Osteoblast (primary cell): Measurements from ENCODE around the gene KRTAP5-7. TPM values are rescaled to one million over a fixed set of nuclear protein-coding genes. Genes with fewer than 3 reads are reported as not detected.

Source experiments
- DNase-seq: peaks from one replicate; pipeline ENCODE4 v3.0.0; 2011; ENCODE audit warnings: low spot score, mixed read lengths; ENCODE audit not compliant: insufficient read length; ENCODE audit errors: missing footprints
- H2AFZ ChIP-seq: 2 replicates; pipeline ENCODE4 v1.6.0; 2011; ENCODE audit warnings: mild to moderate bottlenecking, low read length
- H3K27ac ChIP-seq: 2 replicates; pipeline ENCODE4 v1.5.1; 2011; ENCODE audit warnings: mild to moderate bottlenecking, low read depth, low read length, moderate library complexity
- H3K27me3 ChIP-seq: 2 replicates; pipeline ENCODE4 v1.6.0; 2012; ENCODE audit warnings: mild to moderate bottlenecking, control low read depth, inconsistent platforms, low read length, moderate library complexity; ENCODE audit not compliant: insufficient read depth
- H3K36me3 ChIP-seq: 2 replicates; pipeline ENCODE4 v1.5.1; 2011; ENCODE audit warnings: mild to moderate bottlenecking, low read length, control low read depth, moderate library complexity; ENCODE audit not compliant: insufficient read depth
- H3K4me1 ChIP-seq: 2 replicates; pipeline ENCODE4 v1.5.1; 2011; ENCODE audit warnings: mild to moderate bottlenecking, low read length, control low read depth, moderate library complexity; ENCODE audit not compliant: insufficient read depth
- H3K4me2 ChIP-seq: 2 replicates; pipeline ENCODE4 v1.6.0; 2011; ENCODE audit warnings: mild to moderate bottlenecking, low read length; ENCODE audit not compliant: insufficient read depth
- H3K4me3 ChIP-seq: fragments of 200-600 bp; sonication (generic); 3 replicates; pipeline ENCODE4 v1.5.1; 2012; ENCODE audit warnings: mild to moderate bottlenecking, low read length, inconsistent platforms; ENCODE audit not compliant: insufficient read depth
- H3K79me2 ChIP-seq: 2 replicates; pipeline ENCODE4 v1.6.0; 2012; ENCODE audit warnings: mild to moderate bottlenecking, low read length, control low read depth, inconsistent platforms; ENCODE audit not compliant: insufficient read depth
- H3K9me3 ChIP-seq: 2 replicates; pipeline ENCODE4 v1.5.1; 2011; ENCODE audit warnings: low read depth, low read length, control low read depth
- H4K20me1 ChIP-seq: 2 replicates; pipeline ENCODE4 v1.6.0; 2012; ENCODE audit warnings: mild to moderate bottlenecking, low read length, control low read depth; ENCODE audit not compliant: insufficient read depth
- total RNA-seq: library from RNA; depleted of rRNA; stranded (reverse); fragments of >200 nt; gene quantifications from 2 replicates; pipeline ENCODE4 v1.2.3, GENCODE V29; 2012
- TF ChIP-seq, protein P1 (sequence below): IDR thresholded peaks from 2 replicates; pipeline ENCODE4 v1.5.1; 2011; ENCODE audit warnings: mild to moderate bottlenecking, low read depth, low read length, moderate library complexity; ENCODE audit errors: extremely low read depth

KRTAP5-7 gene
- total RNA-seq, 1 donor: 0.36 TPM

DNA sequence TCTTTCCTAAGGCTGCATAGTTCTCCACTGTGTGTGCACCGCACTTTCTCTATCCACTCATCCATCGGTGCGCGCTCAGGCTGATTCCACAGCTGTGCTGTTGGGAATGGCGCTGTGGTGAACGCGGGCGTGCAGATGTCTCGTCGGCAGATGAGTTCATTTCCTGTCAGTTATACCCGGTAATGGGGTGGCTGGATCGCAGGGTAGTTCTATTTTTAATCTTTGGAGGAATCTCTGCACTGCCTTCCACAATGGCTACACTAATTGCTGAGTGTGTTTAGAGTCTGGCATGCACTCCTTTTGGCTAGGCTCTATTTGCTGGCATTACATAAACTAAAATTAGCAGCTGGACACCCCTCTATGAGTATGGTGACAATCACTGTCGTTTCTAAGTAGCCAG, 27.9 kb upstream of the KRTAP5-7 start:
- Histone ChIP-seq H3K27me3 (no peaks in the 10 kb centered on the region), H3K36me3 (peaks cover 27% of the 10 kb centered on the region), H2AFZ (no peak overlapping the region), H4K20me1 (no peaks in the 10 kb centered on the region), H3K27ac (no peak overlapping the region), H3K4me3 (no peak overlapping the region), H3K79me2 (no peaks in the 10 kb centered on the region), H3K4me1 (no peaks in the 10 kb centered on the region), H3K9me3 (no peaks in the 10 kb centered on the region), H3K4me2 (no peak overlapping the region)
- DNase-seq: no peak
- TF ChIP-seq, protein P1, sequence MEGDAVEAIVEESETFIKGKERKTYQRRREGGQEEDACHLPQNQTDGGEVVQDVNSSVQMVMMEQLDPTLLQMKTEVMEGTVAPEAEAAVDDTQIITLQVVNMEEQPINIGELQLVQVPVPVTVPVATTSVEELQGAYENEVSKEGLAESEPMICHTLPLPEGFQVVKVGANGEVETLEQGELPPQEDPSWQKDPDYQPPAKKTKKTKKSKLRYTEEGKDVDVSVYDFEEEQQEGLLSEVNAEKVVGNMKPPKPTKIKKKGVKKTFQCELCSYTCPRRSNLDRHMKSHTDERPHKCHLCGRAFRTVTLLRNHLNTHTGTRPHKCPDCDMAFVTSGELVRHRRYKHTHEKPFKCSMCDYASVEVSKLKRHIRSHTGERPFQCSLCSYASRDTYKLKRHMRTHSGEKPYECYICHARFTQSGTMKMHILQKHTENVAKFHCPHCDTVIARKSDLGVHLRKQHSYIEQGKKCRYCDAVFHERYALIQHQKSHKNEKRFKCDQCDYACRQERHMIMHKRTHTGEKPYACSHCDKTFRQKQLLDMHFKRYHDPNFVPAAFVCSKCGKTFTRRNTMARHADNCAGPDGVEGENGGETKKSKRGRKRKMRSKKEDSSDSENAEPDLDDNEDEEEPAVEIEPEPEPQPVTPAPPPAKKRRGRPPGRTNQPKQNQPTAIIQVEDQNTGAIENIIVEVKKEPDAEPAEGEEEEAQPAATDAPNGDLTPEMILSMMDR: no peak

DNA sequence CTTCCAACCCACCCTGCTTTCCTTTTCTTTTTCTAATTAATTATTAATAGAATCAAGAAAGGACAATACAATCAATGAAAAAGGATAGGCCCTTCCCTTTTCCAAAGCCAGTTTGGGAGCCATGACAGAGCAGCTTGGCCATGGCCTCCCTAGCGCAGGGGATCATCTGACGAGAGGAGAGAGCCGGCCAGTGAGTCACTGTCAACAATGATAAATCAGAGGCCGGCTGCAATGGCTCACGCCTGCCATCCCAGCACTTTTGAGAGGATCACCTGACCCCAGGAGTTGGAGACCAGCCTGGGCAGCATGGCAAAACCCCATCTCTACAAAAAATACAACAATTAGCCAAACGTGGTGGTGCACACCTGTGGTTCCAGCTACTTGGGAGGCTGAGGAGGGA, 27.5 kb upstream of the KRTAP5-7 start:
- H3K4me3 ChIP-seq: no peak overlapping the region
- H3K9me3 ChIP-seq: no peaks in the 10 kb centered on the region
- no peaks in the 10 kb centered on the region for H3K79me2 ChIP-seq
- H3K27ac ChIP-seq: no peak overlapping the region
- no peak overlapping the region for H2AFZ ChIP-seq
- no peaks in the 10 kb centered on the region for H4K20me1 ChIP-seq
- TF ChIP-seq, protein P1: no peak
- DNase-seq: no peak
- H3K4me1 ChIP-seq: no peaks in the 10 kb centered on the region
- H3K4me2 ChIP-seq: no peak overlapping the region
- H3K36me3 ChIP-seq: peaks cover 24% of the 10 kb centered on the region
- H3K27me3 ChIP-seq: no peaks in the 10 kb centered on the region

DNA sequence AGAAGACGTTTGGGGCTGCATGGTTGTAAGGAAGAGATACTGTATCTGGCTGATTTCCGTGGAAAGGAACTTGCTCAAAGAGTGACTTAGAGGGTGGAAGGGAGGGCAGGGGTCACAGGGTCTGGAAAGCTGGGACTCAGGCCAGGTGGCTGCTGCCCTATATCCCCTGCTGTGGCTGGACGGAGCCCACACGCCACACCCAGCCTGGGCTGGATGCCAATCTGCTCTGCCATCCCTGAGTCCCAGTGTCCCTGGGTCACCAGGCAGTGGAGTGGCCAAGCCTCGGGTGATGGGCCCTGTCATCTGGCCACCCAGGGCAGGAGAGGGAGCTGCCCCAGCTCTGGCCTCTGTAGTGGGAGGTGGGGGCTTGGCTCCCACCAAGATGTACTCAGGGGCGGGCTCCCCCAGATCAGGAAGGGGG, 26.5 kb upstream of the KRTAP5-7 start:
- no peak for DNase-seq
- Histone ChIP-seq H3K79me2 (no peaks in the 10 kb centered on the region), H2AFZ (no peak overlapping the region), H3K36me3 (peaks cover 24% of the 10 kb centered on the region), H4K20me1 (no peaks in the 10 kb centered on the region), H3K27ac (no peak overlapping the region), H3K4me2 (no peak overlapping the region), H3K4me1 (no peaks in the 10 kb centered on the region), H3K27me3 (no peaks in the 10 kb centered on the region), H3K9me3 (no peaks in the 10 kb centered on the region), H3K4me3 (no peak overlapping the region)
- TF ChIP-seq, protein P1: no peak

DNA sequence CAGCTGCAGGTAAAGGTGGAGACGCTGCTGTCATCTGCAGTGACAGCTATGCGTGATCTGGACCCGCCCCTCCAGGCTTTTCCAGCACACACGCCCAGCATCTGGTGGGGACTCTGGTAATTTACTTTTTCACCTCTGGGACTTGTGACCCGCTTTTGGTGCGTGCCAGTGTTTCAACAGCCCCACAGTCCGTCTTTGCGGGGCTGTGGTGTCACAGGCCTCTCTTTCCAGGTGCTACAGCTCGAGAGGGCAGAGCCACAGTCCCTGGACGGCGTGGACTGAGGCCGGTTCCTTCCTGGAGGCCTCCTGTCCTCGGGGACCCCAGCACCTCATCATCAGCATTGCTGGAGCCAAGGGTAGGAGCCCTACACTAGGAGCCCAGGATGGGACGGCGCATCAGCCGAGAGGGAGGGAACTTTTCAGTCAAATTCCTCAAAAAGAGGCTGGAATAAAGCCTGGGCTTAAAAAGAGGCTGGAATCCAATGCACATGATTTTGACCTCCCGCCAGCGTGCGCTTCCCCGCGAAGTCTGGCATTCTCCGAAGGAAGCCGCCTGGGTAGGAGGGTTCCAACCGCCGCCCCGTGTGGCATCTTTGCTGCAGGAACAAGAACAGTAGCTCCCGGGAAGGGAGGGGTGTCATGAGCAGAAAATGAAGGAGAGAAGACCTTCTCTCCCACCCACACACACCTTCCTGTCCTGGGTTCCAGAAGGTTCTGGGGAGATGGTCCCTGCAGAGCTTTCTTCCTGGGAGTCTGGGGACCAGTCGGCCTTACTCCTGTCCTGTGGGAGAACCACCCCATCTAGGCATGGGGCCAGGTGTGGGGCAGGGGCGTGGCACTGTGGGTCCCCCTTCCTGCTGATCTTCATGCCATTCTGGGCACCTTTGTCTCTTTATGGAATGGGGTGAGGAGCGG, 25.7 kb upstream of the KRTAP5-7 start:
- DNase-seq: no peak
- H3K4me1 ChIP-seq: no peaks in the 10 kb centered on the region
- H3K4me2 ChIP-seq: no peak overlapping the region
- H3K79me2 ChIP-seq: no peaks in the 10 kb centered on the region
- H3K9me3 ChIP-seq: no peaks in the 10 kb centered on the region
- peaks cover 24% of the 10 kb centered on the region for H3K36me3 ChIP-seq
- no peak overlapping the region for H2AFZ ChIP-seq
- TF ChIP-seq, protein P1: no peak
- no peaks in the 10 kb centered on the region for H3K27me3 ChIP-seq
- H4K20me1 ChIP-seq: no peaks in the 10 kb centered on the region
- H3K4me3 ChIP-seq: no peak overlapping the region
- no peak overlapping the region for H3K27ac ChIP-seq
